Measurements from ENCODE around the gene UBQLNL.

DNA sequence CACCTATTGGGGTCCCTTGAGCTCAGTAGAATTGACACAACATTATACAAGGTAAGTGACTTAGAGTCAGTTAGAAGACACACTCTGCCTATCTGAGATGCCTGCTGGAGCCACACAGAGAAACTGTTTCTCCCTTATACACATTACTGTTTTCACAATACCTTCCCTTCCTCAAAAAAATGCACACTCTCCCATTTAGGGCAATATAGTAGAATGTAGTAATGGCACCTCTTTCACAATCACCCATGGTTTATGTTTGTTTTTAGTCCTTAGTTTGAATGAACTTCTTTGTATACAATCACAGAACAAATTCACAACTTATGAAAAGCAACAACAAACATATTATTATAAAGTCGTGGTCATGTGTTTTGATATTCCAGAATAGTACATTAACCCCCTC is 17.5 kb upstream of the UBQLNL start:
- TF ChIP-seq POLR2AphosphoS5 (IDR thresholded peaks at IDR 0.05; ENCODE audit: low read depth, low read length) (no peak), SIN3A (IDR thresholded peaks at IDR 0.05; ENCODE audit: borderline replicate concordance, insufficient read depth, low read length) (no peak)
- TF ChIP-seq, protein P1, sequence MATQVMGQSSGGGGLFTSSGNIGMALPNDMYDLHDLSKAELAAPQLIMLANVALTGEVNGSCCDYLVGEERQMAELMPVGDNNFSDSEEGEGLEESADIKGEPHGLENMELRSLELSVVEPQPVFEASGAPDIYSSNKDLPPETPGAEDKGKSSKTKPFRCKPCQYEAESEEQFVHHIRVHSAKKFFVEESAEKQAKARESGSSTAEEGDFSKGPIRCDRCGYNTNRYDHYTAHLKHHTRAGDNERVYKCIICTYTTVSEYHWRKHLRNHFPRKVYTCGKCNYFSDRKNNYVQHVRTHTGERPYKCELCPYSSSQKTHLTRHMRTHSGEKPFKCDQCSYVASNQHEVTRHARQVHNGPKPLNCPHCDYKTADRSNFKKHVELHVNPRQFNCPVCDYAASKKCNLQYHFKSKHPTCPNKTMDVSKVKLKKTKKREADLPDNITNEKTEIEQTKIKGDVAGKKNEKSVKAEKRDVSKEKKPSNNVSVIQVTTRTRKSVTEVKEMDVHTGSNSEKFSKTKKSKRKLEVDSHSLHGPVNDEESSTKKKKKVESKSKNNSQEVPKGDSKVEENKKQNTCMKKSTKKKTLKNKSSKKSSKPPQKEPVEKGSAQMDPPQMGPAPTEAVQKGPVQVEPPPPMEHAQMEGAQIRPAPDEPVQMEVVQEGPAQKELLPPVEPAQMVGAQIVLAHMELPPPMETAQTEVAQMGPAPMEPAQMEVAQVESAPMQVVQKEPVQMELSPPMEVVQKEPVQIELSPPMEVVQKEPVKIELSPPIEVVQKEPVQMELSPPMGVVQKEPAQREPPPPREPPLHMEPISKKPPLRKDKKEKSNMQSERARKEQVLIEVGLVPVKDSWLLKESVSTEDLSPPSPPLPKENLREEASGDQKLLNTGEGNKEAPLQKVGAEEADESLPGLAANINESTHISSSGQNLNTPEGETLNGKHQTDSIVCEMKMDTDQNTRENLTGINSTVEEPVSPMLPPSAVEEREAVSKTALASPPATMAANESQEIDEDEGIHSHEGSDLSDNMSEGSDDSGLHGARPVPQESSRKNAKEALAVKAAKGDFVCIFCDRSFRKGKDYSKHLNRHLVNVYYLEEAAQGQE (IDR thresholded peaks at IDR 0.05; ENCODE audit: insufficient read depth in 1 of 2, low read depth in 2 of 2, low read length in 2 of 2), result no peak

Measured in PFSK-1 (cell line).